Epithelial cell of alveolus of lung (primary cell): ENCODE measurements around the gene GCN1. TPM values are rescaled to one million over a fixed set of nuclear protein-coding genes. Genes with fewer than 3 reads are reported as not detected.

Experiments used
- total RNA-seq: library from RNA; depleted of rRNA; stranded (reverse); fragments of >200 nt; gene quantifications from 2 replicates; pipeline ENCODE4 v1.2.1, GENCODE V29; 2015

Gene GCN1
- 45.3 and 82.0 TPM in 2 replicates for total RNA-seq

GRCh38 chr12:120194534-120195395 is at the start of gene GCN1:
Gene GCN1 (minus strand): TSS chr12:120194715. CDS start chr12:120194697, 18 bp downstream.

GRCh38 chr12:120116441-120116791 is 78.1 kb downstream of the GCN1 start, which contains the start of gene RAB35:
Gene RAB35 (minus strand): TSS chr12:120116753. CDS start chr12:120116650, 103 bp downstream.

Other genes starting within 250 kb of the GCN1 start
- gene BICDL1, start 205.5 kb downstream of the GCN1 start, total RNA-seq, result under 0.01 TPM in 1 of 2 replicates, not detected in the other
- gene RAB35, start 78.0 kb downstream of the GCN1 start, total RNA-seq, result 23.2 and 36.7 TPM in 2 replicates
- 6,143 and 7,072 TPM in 2 replicates for gene RPLP0, start 6.4 kb upstream of the GCN1 start, total RNA-seq
- 57.2 and 95.7 TPM in 2 replicates for gene PXN, start 71.0 kb upstream of the GCN1 start, total RNA-seq
- under 0.01 TPM in 2 replicates for gene RNU4-2, start 97.2 kb upstream of the GCN1 start, total RNA-seq
- gene RNU4-1, start 98.5 kb upstream of the GCN1 start, total RNA-seq, result under 0.01 TPM in 2 replicates
- 0.78 and 5.6 TPM in 2 replicates for gene SIRT4, start 107.6 kb upstream of the GCN1 start, total RNA-seq
- not detected in 2 replicates for gene PLA2G1B, start 133.1 kb upstream of the GCN1 start, total RNA-seq
- gene MSI1, start 174.4 kb upstream of the GCN1 start, total RNA-seq, result 0.16 and 0.78 TPM in 2 replicates
- 398 and 667 TPM in 2 replicates for gene COX6A1, start 243.4 kb upstream of the GCN1 start, total RNA-seq